Measurements from ENCODE around the gene KCNIP1. TPM values are rescaled to one million over a fixed set of nuclear protein-coding genes. Genes with fewer than 3 reads are reported as not detected.

KCNIP1 gene
- polyA plus RNA-seq, 1 donor (not counting 4 experiments of a cell fraction or from before 2014, with no cell fraction given), result not detected

- Histone ChIP-seq H3K9me3 (ENCODE audit: control insufficient read depth, low read depth, low read length) (no peaks in the 10 kb centered on the region), H3K79me2 (ENCODE audit: control insufficient read depth, insufficient read depth, low read length) (no peaks in the 10 kb centered on the region), H3K27ac (ENCODE audit: control insufficient read depth, insufficient read depth, low read length) (no peak overlapping the region), H3K9ac (ENCODE audit: control insufficient read depth, extremely low read depth, insufficient read depth, low read length) (no peak overlapping the region), H3K4me1 (ENCODE audit: control insufficient read depth, extremely low read depth, insufficient read depth, low read length) (peaks cover 14% of the 10 kb centered on the region), H2AFZ (ENCODE audit: control insufficient read depth, low read length) (no peak overlapping the region), H3K36me3 (ENCODE audit: control insufficient read depth in 2 of 2, extremely low read depth in 1 of 2, insufficient read depth in 2 of 2, low read length in 2 of 2) (no peaks in the 10 kb centered on the region), H3K27me3 (ENCODE audit: control insufficient read depth, extremely low read depth, insufficient read depth, low read length) (peaks cover 9% of the 10 kb centered on the region), H3K9me1 (ENCODE audit: control insufficient read depth, extremely low read depth, insufficient read depth, low read length) (no peaks in the 10 kb centered on the region), H3K4me3 (ENCODE audit: control insufficient read depth in 2 of 3, extremely low read depth in 1 of 3, insufficient read depth in 2 of 3, low read depth in 1 of 3, low read length in 3 of 3) (no peak overlapping the region), H3K4me2 (ENCODE audit: control insufficient read depth, extremely low read depth, insufficient read depth, low read depth, low read length) (no peak overlapping the region), H4K20me1 (ENCODE audit: control insufficient read depth, extremely low read depth, insufficient read depth, low read length) (no peaks in the 10 kb centered on the region)
- DNase-seq (ENCODE audit: low read depth, low spot score), result no peak
- no peak for TF ChIP-seq EZH2 (IDR thresholded peaks at IDR 0.05; ENCODE audit: low read length)
- TF ChIP-seq, protein P1, sequence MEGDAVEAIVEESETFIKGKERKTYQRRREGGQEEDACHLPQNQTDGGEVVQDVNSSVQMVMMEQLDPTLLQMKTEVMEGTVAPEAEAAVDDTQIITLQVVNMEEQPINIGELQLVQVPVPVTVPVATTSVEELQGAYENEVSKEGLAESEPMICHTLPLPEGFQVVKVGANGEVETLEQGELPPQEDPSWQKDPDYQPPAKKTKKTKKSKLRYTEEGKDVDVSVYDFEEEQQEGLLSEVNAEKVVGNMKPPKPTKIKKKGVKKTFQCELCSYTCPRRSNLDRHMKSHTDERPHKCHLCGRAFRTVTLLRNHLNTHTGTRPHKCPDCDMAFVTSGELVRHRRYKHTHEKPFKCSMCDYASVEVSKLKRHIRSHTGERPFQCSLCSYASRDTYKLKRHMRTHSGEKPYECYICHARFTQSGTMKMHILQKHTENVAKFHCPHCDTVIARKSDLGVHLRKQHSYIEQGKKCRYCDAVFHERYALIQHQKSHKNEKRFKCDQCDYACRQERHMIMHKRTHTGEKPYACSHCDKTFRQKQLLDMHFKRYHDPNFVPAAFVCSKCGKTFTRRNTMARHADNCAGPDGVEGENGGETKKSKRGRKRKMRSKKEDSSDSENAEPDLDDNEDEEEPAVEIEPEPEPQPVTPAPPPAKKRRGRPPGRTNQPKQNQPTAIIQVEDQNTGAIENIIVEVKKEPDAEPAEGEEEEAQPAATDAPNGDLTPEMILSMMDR (optimal IDR thresholded peaks at IDR 0.05 in 1 of 3, IDR thresholded peaks at IDR 0.05 in 1 of 3, conservative IDR thresholded peaks at IDR 0.05 in 1 of 3; ENCODE audit: extremely low read depth in 1 of 3, insufficient read depth in 2 of 3, low read length in 3 of 3), result no peak
- dilution Hi-C loops (cut with MboI; ENCODE audit: extremely low pct_ligation_motif_present, low sequenced_read_pairs), result no loop called here
- no peak for FAIRE-seq
These were observed 15.7 kb downstream of the KCNIP1 start for GRCh38 chr5:170519549-170519948.

- H2AFZ ChIP-seq (ENCODE audit: control insufficient read depth, low read length), result no peak overlapping the region
- no peaks in the 10 kb centered on the region for H3K9me1 ChIP-seq (ENCODE audit: control insufficient read depth, extremely low read depth, insufficient read depth, low read length)
- no peaks in the 10 kb centered on the region for H4K20me1 ChIP-seq (ENCODE audit: control insufficient read depth, extremely low read depth, insufficient read depth, low read length)
- dilution Hi-C loops (cut with MboI; ENCODE audit: extremely low pct_ligation_motif_present, low sequenced_read_pairs), result no loop called here
- H3K79me2 ChIP-seq (ENCODE audit: control insufficient read depth, insufficient read depth, low read length), result no peaks in the 10 kb centered on the region
- no peak overlapping the region for H3K9ac ChIP-seq (ENCODE audit: control insufficient read depth, extremely low read depth, insufficient read depth, low read length)
- no peaks in the 10 kb centered on the region for H3K9me3 ChIP-seq (ENCODE audit: control insufficient read depth, low read depth, low read length)
- no peak for TF ChIP-seq EZH2 (IDR thresholded peaks at IDR 0.05; ENCODE audit: low read length)
- TF ChIP-seq, protein P1 (optimal IDR thresholded peaks at IDR 0.05 in 1 of 3, IDR thresholded peaks at IDR 0.05 in 1 of 3, conservative IDR thresholded peaks at IDR 0.05 in 1 of 3; ENCODE audit: extremely low read depth in 1 of 3, insufficient read depth in 2 of 3, low read length in 3 of 3), result no peak
- FAIRE-seq, result no peak
- no peaks in the 10 kb centered on the region for H3K36me3 ChIP-seq (ENCODE audit: control insufficient read depth in 2 of 2, extremely low read depth in 1 of 2, insufficient read depth in 2 of 2, low read length in 2 of 2)
- DNase-seq (ENCODE audit: low read depth, low spot score), result no peak
- peaks cover 9% of the 10 kb centered on the region for H3K27me3 ChIP-seq (ENCODE audit: control insufficient read depth, extremely low read depth, insufficient read depth, low read length)
- H3K4me3 ChIP-seq (ENCODE audit: control insufficient read depth in 2 of 3, extremely low read depth in 1 of 3, insufficient read depth in 2 of 3, low read depth in 1 of 3, low read length in 3 of 3), result no peak overlapping the region
- H3K4me2 ChIP-seq (ENCODE audit: control insufficient read depth, extremely low read depth, insufficient read depth, low read depth, low read length), result no peak overlapping the region
- peaks cover 14% of the 10 kb centered on the region for H3K4me1 ChIP-seq (ENCODE audit: control insufficient read depth, extremely low read depth, insufficient read depth, low read length)
- no peak overlapping the region for H3K27ac ChIP-seq (ENCODE audit: control insufficient read depth, insufficient read depth, low read length)
These were observed 16.6 kb downstream of the KCNIP1 start for GRCh38 chr5:170520372-170520771.

Measured in keratinocyte (primary cell).